Measurements from ENCODE around the gene GTF3C2. TPM values are rescaled to one million over a fixed set of nuclear protein-coding genes. Genes with fewer than 3 reads are reported as not detected.

Gene GTF3C2
- total RNA-seq, 1 donor from 2014 or later = 114 TPM

GRCh38 chr2:27373567-27373966 lies 17.0 kb upstream of the GTF3C2 start:
- no peak for TF ChIP-seq CTCF (conservative IDR thresholded peaks at IDR 0.05)
- Mint-ChIP-seq H3K27me3 (ENCODE audit: low read depth) (peaks cover 11% of the 10 kb centered on the region), H3K4me1 (peaks cover 34% of the 10 kb centered on the region), H3K9me3 (no peaks in the 10 kb centered on the region), H3K27ac (ENCODE audit: unreplicated experiment) (no peak overlapping the region), H3K4me3 (peak overlapping the region; percentile 68), H3K36me3 (ENCODE audit: low read depth) (peaks cover 24% of the 10 kb centered on the region)
- no peak for DNase-seq (ENCODE audit: low read depth, low spot score)

- Mint-ChIP-seq H3K9me3 (no peaks in the 10 kb centered on the region), H3K27ac (ENCODE audit: unreplicated experiment) (no peak overlapping the region), H3K4me3 (peak overlapping the region; percentile 98), H3K4me1 (peaks cover 36% of the 10 kb centered on the region), H3K36me3 (ENCODE audit: low read depth) (peaks cover 24% of the 10 kb centered on the region), H3K27me3 (ENCODE audit: low read depth) (peaks cover 11% of the 10 kb centered on the region)
- TF ChIP-seq CTCF (conservative IDR thresholded peaks at IDR 0.05) = no peak
- DNase-seq (ENCODE audit: low read depth, low spot score) = no peak
Measured at GRCh38 chr2:27372937-27373336, 16.4 kb upstream of the GTF3C2 start.

- Mint-ChIP-seq H3K9me3 (no peaks in the 10 kb centered on the region), H3K27ac (ENCODE audit: unreplicated experiment) (peak overlapping the region; percentile 99), H3K36me3 (ENCODE audit: low read depth) (peaks cover 31% of the 10 kb centered on the region), H3K4me1 (peaks cover 36% of the 10 kb centered on the region), H3K27me3 (ENCODE audit: low read depth) (peaks cover 9% of the 10 kb centered on the region), H3K4me3 (peak overlapping the region; percentile 98)
- DNase-seq (ENCODE audit: low read depth, low spot score) = no peak
- no peak for TF ChIP-seq CTCF (conservative IDR thresholded peaks at IDR 0.05)
Measured at GRCh38 chr2:27370816-27371620, 14.5 kb upstream of the GTF3C2 start.

GRCh38 chr2:27370026-27370815 lies 13.7 kb upstream of the GTF3C2 start, which contains the start of the genes EIF2B4 and SNX17:
Gene EIF2B4 (minus strand): TSS chr2:27370338. CDS start chr2:27370314, 24 bp downstream.
Gene SNX17 (plus strand): TSS chr2:27370616. CDS start chr2:27370744, 128 bp downstream.
- Mint-ChIP-seq H3K36me3 (ENCODE audit: low read depth) (peaks cover 26% of the 10 kb centered on the region), H3K4me3 (peak within 1 kb of the TSS; percentile 98), H3K27me3 (ENCODE audit: low read depth) (peaks cover 9% of the 10 kb centered on the region), H3K9me3 (no peaks in the 10 kb centered on the region), H3K27ac (ENCODE audit: unreplicated experiment) (peak within 1 kb of the TSS; percentile 99), H3K4me1 (peaks cover 36% of the 10 kb centered on the region)
- TF ChIP-seq CTCF (conservative IDR thresholded peaks at IDR 0.05) = peak; percentile 73
- peak; percentile 98 for DNase-seq (ENCODE audit: low read depth, low spot score)

GRCh38 chr2:27369471-27370025 lies 13.0 kb upstream of the GTF3C2 start:
- no peak for DNase-seq (ENCODE audit: low read depth, low spot score)
- Mint-ChIP-seq H3K36me3 (ENCODE audit: low read depth) (peaks cover 25% of the 10 kb centered on the region), H3K4me1 (peaks cover 36% of the 10 kb centered on the region), H3K27me3 (ENCODE audit: low read depth) (peaks cover 6% of the 10 kb centered on the region), H3K4me3 (peak overlapping the region; percentile 98), H3K27ac (ENCODE audit: unreplicated experiment) (peak overlapping the region; percentile 96), H3K9me3 (no peaks in the 10 kb centered on the region)
- no peak for TF ChIP-seq CTCF (conservative IDR thresholded peaks at IDR 0.05)

All from neural crest cell (in vitro differentiated cells).